Bronchial epithelial cell (primary cell): Measurements from ENCODE around the gene NTN3. TPM values are rescaled to one million over a fixed set of nuclear protein-coding genes. Genes with fewer than 3 reads are reported as not detected.

ENCODE experiments used
- DNase-seq: peaks from one replicate; pipeline ENCODE4 v3.0.0-alpha.2; 2010; ENCODE audit warnings: low read depth
- FAIRE-seq: peaks from 2 replicates; lab custom pipeline; 2011; peaks lifted over from hg19 to GRCh38; lab: Jason Lieb, UNC
- H3K27me3 ChIP-seq: 2 replicates; pipeline ENCODE4 v1.5.1; 2011; ENCODE audit warnings: low read length; ENCODE audit not compliant: control insufficient read depth, insufficient read depth
- H3K36me3 ChIP-seq: 2 replicates; pipeline ENCODE4 v1.5.1; 2011; ENCODE audit warnings: low read length; ENCODE audit not compliant: control insufficient read depth, insufficient read depth
- H3K4me3 ChIP-seq: 2 replicates; pipeline ENCODE4 v1.5.1; 2011; ENCODE audit warnings: mild to moderate bottlenecking, low read depth, low read length, control low read depth
- total RNA-seq: library from RNA; depleted of rRNA; stranded (reverse); fragments of >200 nt; gene quantifications from 2 replicates; pipeline ENCODE4 v1.2.1, GENCODE V29; 2014
- TF ChIP-seq, protein P1 (sequence below): IDR thresholded peaks from 2 replicates; pipeline ENCODE4 v1.5.1; 2011; ENCODE audit warnings: mild to moderate bottlenecking, moderate library complexity, low read length, control low read depth, inconsistent platforms; ENCODE audit not compliant: insufficient read depth, severe bottlenecking

NTN3 gene
- total RNA-seq, 1 donor from 2014 or later: not detected

DNA sequence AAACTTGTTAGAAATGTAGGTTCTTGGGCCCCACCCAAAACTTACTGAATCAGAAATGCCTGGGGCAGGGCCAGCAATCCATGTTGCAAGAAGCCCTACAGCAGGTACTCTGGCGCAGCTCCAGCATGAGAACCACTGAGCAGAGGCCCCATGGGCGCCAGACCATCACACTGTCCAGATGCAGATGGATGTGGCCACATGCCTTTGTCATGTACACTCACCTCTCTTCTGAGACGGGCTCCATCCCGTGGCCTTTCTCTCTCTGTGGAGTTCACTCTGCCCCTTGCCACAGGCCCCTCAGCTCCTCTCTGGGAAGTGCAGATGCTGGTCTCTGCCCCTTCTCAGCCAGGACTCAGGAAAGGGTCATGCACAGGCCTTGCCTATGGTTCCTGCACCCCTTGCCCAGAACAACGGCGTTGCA is 44.1 kb upstream of the NTN3 start:
- Histone ChIP-seq H3K4me3 (no peak overlapping the region), H3K27me3 (no peaks in the 10 kb centered on the region), H3K36me3 (no peaks in the 10 kb centered on the region)
- no peak for FAIRE-seq
- peak; percentile 28 for DNase-seq
- TF ChIP-seq, protein P1, sequence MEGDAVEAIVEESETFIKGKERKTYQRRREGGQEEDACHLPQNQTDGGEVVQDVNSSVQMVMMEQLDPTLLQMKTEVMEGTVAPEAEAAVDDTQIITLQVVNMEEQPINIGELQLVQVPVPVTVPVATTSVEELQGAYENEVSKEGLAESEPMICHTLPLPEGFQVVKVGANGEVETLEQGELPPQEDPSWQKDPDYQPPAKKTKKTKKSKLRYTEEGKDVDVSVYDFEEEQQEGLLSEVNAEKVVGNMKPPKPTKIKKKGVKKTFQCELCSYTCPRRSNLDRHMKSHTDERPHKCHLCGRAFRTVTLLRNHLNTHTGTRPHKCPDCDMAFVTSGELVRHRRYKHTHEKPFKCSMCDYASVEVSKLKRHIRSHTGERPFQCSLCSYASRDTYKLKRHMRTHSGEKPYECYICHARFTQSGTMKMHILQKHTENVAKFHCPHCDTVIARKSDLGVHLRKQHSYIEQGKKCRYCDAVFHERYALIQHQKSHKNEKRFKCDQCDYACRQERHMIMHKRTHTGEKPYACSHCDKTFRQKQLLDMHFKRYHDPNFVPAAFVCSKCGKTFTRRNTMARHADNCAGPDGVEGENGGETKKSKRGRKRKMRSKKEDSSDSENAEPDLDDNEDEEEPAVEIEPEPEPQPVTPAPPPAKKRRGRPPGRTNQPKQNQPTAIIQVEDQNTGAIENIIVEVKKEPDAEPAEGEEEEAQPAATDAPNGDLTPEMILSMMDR: no peak

DNA sequence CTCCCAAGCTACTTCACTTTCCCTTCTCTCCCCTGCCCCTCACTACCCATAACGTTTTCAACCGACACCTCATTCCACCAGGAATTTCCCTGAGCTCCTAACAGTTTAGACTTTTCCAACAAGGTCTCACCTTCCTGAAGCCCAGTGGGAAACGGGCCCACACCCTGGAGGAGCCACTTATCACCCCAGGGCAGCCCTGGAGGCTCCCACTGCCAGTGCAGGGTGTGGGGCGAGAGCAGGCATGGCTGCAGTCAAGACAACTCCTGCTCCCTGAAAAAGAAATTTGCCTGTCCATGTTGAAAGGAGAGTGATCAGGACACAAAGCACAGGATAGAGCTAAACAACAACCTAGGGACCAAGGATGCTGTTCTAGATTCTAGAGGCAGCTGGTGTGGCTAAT is 43.6 kb upstream of the NTN3 start:
- Histone ChIP-seq H3K36me3 (peaks cover 2% of the 10 kb centered on the region), H3K27me3 (no peaks in the 10 kb centered on the region), H3K4me3 (no peak overlapping the region)
- DNase-seq (no peak), FAIRE-seq (no peak)
- TF ChIP-seq, protein P1: no peak

DNA sequence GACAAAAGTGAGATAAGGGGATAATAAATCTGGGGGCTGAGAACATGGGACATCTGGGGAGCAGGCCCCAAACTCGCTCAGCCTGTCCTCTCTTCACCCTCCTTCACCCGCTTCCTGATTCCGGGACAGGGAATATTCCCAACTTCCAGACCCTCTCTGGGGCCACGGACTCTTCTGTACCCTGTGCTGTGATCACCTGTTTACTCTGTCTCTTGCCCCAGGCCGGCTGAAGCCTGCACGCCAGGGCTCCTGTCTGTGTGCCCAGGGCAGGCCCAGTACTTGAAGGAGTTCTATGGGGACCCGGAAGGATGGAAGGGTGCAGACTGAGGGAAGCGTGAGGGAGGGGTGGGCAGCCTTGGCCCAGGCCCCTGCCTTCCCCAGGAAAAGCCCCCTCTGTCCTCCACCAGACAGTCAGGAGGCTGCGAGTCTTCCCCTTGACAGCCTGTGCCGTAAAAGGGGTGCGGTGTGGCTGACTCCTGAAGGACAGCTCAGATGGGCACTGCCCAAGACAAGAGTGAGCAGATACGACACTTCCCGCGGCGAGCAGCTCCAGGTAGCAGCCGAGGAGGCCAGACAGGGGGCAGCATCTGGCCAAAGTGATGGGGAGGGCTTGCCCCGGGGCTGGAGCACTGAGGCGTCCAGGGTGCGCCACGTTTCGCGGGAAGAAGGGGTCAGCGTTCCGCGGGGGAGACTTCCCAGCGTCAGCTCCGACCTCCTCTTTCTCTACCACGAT is 42.9 kb upstream of the NTN3 start:
- Histone ChIP-seq H3K36me3 (peaks cover 7% of the 10 kb centered on the region), H3K27me3 (no peaks in the 10 kb centered on the region), H3K4me3 (peak overlapping the region; percentile 65)
- FAIRE-seq (no peak), DNase-seq (peak; percentile 19)
- TF ChIP-seq, protein P1: peak; percentile 46

DNA sequence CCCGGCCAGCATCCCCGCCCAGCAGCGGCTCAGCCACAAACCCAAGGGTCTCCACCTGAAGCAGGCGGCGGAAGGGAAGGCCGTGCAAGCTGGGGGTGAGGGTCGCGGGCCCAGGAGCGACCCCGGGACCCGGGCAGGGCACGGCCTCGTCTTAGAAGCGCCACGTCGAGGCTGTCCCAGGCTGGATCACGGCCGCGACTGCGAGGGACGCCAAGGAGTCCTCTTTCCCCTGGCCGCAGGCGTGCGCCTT is 42.4 kb upstream of the NTN3 start:
- Histone ChIP-seq H3K4me3 (peak overlapping the region; percentile 65), H3K36me3 (peaks cover 7% of the 10 kb centered on the region), H3K27me3 (no peaks in the 10 kb centered on the region)
- FAIRE-seq (no peak), DNase-seq (no peak)
- TF ChIP-seq, protein P1: no peak

DNA sequence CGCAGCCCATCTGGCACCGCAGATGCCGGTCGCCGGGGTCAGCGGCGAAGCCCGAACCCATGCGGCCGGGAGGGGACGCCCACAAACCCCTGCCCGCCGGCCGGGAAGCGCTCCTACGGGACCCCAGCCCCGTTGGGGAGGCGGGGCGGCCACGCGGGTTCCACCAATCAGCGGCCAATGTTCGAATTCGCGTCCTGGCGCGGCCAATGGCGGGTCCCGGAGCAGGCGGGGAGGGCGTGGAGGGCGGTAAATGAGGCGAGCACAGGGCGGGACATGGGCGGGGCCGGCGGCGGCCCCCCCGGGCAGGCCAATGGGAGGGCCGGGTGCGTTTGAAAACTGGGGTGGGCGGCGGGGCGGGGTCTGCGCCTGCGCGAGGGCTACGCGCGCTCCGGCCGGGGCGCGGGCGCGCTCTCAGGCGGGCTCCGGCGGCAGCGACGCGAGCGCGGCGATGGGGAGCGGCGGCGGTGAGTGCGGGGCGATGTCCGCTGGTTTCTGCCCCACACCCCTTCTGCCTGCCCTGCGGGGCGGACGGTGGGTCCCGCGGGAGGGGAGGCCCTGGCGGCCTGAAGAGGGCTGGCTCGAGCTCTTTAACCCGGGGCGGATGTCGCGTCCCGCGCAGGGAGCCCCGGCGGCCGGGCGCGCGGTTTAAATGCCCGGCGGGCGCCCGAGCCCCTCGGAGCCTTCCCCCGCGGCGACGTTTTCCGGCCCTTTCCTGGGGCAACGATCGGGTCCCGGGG is 41.9 kb upstream of the NTN3 start, which contains the start of gene CCNF:
CCNF (plus strand) TSS at position 414 of the 737 bp plus-strand sequence; CDS start at position 449, 35 bp downstream.
- peaks cover 7% of the 10 kb centered on the region for H3K36me3 ChIP-seq
- FAIRE-seq (no peak), DNase-seq (peak; percentile 83)
- peak within 1 kb of the TSS; percentile 65 for H3K4me3 ChIP-seq
- H3K27me3 ChIP-seq: no peaks in the 10 kb centered on the region
- TF ChIP-seq, protein P1: no peak
